Spleen (tissue), 7 donors: ENCODE data around the gene CARM1.

Experiments used
- CTCF ChIP-seq, 11 experiments: fragments of 200-600 bp in 7 of 11; fragments of 450-650 bp in 4 of 11; sonication (generic) in 4 of 11; IDR thresholded peaks in 8 of 11; conservative IDR thresholded peaks in 3 of 11; 1 replicate in 7 of 11; 2 replicates in 4 of 11; pipeline versions ENCODE4 v1.4.0 to v1.8.0; 2016 to 2021; ENCODE audit warnings: antibody characterized with exemption in 11 of 11, inconsistent platforms in 4 of 11, mild to moderate bottlenecking in 1 of 11
- POLR2A ChIP-seq, 3 donors: fragments of 450-650 bp; IDR thresholded peaks; one replicate each; pipeline ENCODE4 v1.5.1; 2017; ENCODE audit warnings: antibody characterized with exemption in 3 of 3, mild to moderate bottlenecking in 1 of 3
- POLR2AphosphoS5 ChIP-seq, 3 donors: sonication (generic); formaldehyde crosslinking; IDR thresholded peaks; one replicate each; pipeline ENCODE4 v1.5.1; 2017; ENCODE audit warnings: antibody characterized with exemption in 3 of 3
- donor health status: DM: no; HTN: no; CAD: no; lungs with moderate emphysema.
- donor health status: DM: no; HTN: no; CAD: no.
- donor health status: DM: no; HTN: no; CAD: no.

- TF ChIP-seq CTCF (IDR thresholded peaks at IDR 0.05 in 8 of 11, conservative IDR thresholded peaks at IDR 0.05 in 3 of 11) = no peak
- no peak for TF ChIP-seq POLR2A (IDR thresholded peaks at IDR 0.05)
- no peak for TF ChIP-seq POLR2AphosphoS5 (IDR thresholded peaks at IDR 0.05)
Measured at GRCh38 chr19:10924597-10924996, 53.2 kb downstream of the CARM1 start.
